ENCODE results near the gene MAPK8. TPM values are rescaled to one million over a fixed set of nuclear protein-coding genes. Genes with fewer than 3 reads are reported as not detected.
"Not testable (repeated sequence)": the region's sequence is repeated elsewhere in the genome, so short reads cannot be mapped to it uniquely, and the experiment has no call there.

The MAPK8 gene
- total RNA-seq, 3 donors from 2014 or later, result 31.5 to 34.5 (median 33.7) TPM

DNA sequence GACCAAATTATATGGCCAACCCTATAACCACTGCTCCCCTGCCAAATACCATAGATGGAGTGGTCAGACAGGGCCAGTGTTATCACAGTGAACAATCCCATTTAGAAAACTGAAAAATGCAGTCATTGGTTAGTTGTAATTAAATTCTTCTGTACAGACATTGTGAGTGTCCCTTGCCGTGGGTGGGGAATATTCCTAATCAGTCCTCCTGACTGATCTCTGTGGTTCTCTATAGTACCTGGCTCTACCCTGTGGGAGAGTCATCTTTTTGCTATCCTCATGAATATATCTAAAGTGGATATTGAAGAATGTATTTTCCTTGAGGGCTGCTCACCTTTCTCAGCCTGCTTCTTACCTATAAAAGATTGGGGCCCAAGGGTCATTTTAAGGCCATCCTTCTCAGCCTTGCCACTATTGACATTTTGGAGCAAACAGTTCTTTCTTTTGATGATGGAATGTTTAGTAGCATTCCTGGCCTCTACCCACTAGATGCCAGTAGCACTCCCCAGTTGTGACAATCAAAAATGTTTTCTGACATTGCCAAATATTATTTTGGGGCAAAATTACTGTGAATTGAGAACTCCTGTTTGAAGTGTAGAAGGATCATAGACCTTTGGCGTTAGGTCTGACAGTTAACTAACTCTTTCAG lies 110.2 kb downstream of the MAPK8 start:
- no peak for DNase-seq
- peaks cover 30% of the 10 kb centered on the region for H3K36me3 Mint-ChIP-seq (ENCODE audit: insufficient read depth)
- peaks cover 5% of the 10 kb centered on the region for H3K9me3 Mint-ChIP-seq
- H3K4me1 Mint-ChIP-seq (ENCODE audit: low read depth), result no peaks in the 10 kb centered on the region
- H3K27me3 Mint-ChIP-seq (ENCODE audit: low read depth), result no peaks in the 10 kb centered on the region
- no peak for ATAC-seq
- no peak overlapping the region for H3K4me3 Mint-ChIP-seq

DNA sequence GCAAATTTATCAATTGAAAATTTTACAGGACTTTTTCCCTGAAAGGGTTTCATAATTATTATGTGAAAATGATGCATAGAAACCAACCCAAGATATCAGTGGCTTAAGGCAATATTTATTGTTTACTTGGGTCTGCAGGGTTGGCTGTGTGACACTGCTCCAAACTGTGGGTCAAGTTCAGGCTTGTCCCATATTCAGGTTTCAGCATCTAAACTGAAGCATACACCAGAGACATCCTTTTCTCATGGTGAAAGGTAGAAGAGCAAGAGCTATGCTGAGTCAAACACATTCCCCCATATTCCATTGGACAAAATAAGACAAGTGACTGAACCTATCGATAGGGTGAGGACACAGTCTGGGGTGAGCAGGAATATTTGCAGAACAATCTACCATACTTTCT lies 110.9 kb downstream of the MAPK8 start:
- ATAC-seq, result no peak
- peaks cover 5% of the 10 kb centered on the region for H3K9me3 Mint-ChIP-seq
- no peaks in the 10 kb centered on the region for H3K27me3 Mint-ChIP-seq (ENCODE audit: low read depth)
- no peak for DNase-seq
- peaks cover 26% of the 10 kb centered on the region for H3K36me3 Mint-ChIP-seq (ENCODE audit: insufficient read depth)
- H3K4me3 Mint-ChIP-seq, result no peak overlapping the region
- no peaks in the 10 kb centered on the region for H3K4me1 Mint-ChIP-seq (ENCODE audit: low read depth)

DNA sequence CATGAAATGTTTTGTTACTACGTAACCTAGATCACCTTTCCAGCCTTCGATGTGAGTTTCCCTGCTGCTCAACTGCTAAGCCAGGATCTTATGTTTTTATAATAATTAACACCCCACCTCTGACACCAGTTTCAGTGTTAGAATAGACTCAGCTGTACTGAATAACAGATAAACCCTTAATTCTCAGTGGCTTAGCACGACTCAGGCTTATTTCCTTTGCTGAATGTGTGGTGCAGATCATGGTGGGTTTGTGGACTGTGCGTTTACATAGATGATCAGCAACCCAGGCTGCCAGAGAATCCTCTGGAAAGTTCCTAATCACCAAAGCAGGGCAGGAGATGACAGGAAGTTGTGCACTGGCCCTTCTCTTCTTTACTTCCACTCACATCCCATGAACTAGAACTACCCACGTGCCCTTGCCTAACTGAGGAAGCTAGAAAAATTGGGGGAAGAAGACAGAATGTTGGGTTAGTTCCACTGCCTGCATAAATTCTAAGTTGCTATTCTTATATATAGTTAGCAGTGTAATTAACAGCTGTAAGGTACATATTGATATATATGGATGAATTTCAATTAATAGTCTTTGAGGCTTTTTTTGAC lies 111.8 kb downstream of the MAPK8 start:
- H3K9me3 Mint-ChIP-seq, result no peaks in the 10 kb centered on the region
- H3K36me3 Mint-ChIP-seq (ENCODE audit: insufficient read depth), result peaks cover 20% of the 10 kb centered on the region
- H3K4me3 Mint-ChIP-seq, result no peak overlapping the region
- DNase-seq, result no peak
- no peaks in the 10 kb centered on the region for H3K4me1 Mint-ChIP-seq (ENCODE audit: low read depth)
- H3K27me3 Mint-ChIP-seq (ENCODE audit: low read depth), result no peaks in the 10 kb centered on the region
- ATAC-seq, result no peak

DNA sequence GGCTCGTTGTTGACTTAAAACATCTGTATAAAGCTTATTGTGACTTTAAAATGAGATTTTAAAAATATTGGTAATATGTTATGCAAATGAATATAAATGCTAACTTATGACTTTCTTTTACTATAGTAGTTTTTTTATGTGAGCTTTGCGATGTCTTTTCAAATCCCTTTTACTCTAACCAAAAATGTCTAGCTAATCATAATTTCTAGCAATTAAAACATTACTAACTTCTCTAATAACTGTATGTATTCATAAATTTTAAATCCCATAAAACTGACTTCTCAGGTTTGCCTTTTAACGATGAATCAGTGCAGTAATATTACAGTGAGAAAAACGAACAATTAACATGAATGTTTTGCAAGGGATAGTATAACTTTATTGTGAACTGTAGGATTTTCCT lies 113.2 kb downstream of the MAPK8 start:
- H3K4me1 Mint-ChIP-seq (ENCODE audit: low read depth), result no peaks in the 10 kb centered on the region
- peaks cover 16% of the 10 kb centered on the region for H3K36me3 Mint-ChIP-seq (ENCODE audit: insufficient read depth)
- no peak overlapping the region for H3K4me3 Mint-ChIP-seq
- no peak for DNase-seq
- no peak for ATAC-seq
- H3K9me3 Mint-ChIP-seq, result no peaks in the 10 kb centered on the region
- H3K27me3 Mint-ChIP-seq (ENCODE audit: low read depth), result no peaks in the 10 kb centered on the region

DNA sequence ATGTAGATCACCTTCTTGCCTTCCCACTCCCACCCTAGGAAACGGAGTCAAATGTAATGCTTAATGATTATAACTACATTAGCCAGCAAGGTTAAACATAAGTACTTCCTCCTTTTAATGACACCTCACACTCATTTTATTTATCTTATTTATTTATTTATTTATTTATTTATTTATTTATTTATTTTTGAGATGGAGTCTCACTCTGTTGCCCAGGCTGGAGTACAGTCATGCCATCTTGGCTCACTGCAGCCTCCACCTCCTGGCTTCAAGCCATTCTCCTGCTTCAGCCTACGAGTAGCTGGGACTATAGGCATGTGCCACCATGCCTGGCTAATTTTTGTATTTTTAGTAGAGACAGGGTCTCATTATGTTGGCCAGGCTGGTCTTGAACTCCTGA lies 115.4 kb downstream of the MAPK8 start:
- H3K27me3 Mint-ChIP-seq (ENCODE audit: low read depth); H3K4me3 Mint-ChIP-seq; ATAC-seq; DNase-seq; H3K4me1 Mint-ChIP-seq (ENCODE audit: low read depth); H3K9me3 Mint-ChIP-seq: not testable (repeated sequence)
- peaks cover 15% of the 10 kb centered on the region for H3K36me3 Mint-ChIP-seq (ENCODE audit: insufficient read depth)

DNA sequence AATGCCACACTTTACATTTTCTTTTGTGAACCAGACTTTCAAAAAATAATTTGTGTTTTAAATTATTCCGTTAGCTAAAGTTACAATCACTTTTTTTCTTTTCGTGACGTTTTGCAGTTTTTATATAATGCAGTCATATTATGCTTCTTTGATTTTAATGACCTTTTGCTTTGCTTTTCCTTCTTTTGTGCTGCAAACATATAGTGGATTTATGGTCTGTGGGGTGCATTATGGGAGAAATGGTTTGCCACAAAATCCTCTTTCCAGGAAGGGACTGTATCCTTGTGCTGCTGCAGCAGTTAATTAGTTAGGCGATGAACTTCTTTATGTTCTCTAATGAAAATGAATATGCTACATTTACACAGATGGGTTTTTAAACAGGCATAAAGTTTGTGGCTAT lies 117.4 kb downstream of the MAPK8 start:
- Mint-ChIP-seq H3K9me3 (no peaks in the 10 kb centered on the region), H3K27me3 (ENCODE audit: low read depth) (no peaks in the 10 kb centered on the region), H3K4me3 (no peak overlapping the region), H3K36me3 (ENCODE audit: insufficient read depth) (peaks cover 23% of the 10 kb centered on the region), H3K4me1 (ENCODE audit: low read depth) (no peaks in the 10 kb centered on the region)
- ATAC-seq, result no peak
- no peak for DNase-seq

DNA sequence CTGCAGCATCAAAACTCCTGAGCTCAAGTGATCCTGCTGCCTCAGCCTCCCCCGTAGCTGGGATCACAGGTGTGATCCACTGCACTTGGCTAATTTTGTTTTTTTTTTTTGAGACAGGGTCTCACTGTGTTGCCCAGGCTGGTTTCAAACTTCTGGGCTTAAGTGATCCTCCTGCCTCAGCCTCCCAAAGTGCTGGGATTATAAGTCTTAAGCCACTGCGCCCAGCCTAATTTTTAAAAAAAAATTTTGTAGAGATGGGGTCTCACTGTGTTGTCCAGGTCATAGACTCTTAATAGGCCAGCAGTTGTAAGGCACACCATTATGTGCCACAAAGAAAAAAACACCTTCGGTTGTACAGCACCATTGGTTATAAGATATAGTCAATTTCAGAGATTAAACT lies 122.4 kb downstream of the MAPK8 start:
- Mint-ChIP-seq H3K9me3 (no peaks in the 10 kb centered on the region), H3K4me1 (ENCODE audit: low read depth) (no peaks in the 10 kb centered on the region), H3K36me3 (ENCODE audit: insufficient read depth) (peaks cover 37% of the 10 kb centered on the region), H3K4me3 (no peak overlapping the region), H3K27me3 (ENCODE audit: low read depth) (no peaks in the 10 kb centered on the region)
- ATAC-seq (no peak), DNase-seq (no peak)

DNA sequence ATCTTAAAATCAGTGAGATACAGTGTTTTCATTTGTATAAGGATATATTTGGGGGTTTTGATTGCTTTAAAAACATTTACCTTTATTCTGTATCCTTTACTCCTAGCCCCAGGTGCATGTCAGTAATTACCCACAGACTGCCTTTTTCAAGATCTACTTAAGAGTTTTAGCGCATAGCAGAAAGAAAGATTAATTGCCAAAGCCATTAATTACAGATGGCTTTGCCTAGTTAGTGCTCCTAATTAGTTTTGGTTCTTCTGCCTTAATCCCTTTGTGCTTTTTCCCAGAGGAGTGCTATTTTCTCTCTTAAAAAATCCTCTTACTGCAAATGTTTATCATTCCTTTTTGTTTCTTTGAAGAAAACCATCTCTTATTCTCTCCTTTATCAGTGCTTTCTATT lies 122.8 kb downstream of the MAPK8 start:
- Mint-ChIP-seq H3K4me1 (ENCODE audit: low read depth) (no peaks in the 10 kb centered on the region), H3K4me3 (no peak overlapping the region), H3K27me3 (ENCODE audit: low read depth) (no peaks in the 10 kb centered on the region), H3K36me3 (ENCODE audit: insufficient read depth) (peaks cover 37% of the 10 kb centered on the region), H3K9me3 (no peaks in the 10 kb centered on the region)
- no peak for DNase-seq
- ATAC-seq, result no peak

DNA sequence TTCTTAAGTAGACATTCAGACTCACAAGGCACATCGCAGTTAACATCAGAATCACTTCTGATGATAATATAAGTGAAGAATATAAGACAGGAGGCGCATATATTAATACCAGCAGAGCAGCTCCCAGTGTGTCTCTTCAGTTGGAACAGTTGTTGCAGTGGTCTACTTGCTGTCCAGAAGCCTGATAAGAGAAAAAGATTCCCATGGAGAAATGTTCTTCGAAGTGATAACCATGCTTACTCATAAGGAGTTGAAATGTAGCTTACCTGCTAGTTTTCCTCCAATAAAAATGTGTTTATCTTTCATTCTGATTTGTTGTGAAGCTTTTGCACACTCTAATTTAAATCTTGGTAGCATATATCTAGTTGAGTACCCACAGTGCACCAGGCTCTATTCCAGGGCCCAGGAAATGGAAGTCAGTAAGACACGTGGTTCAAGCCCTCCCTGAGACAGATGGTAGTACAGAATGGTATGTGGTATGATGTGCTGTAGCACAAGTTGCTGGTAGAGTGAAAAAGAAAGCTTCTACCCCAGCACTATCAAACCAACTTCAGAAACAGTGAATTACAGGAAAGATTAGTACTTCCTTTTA lies 124.0 kb downstream of the MAPK8 start:
- Mint-ChIP-seq H3K4me3 (no peak overlapping the region), H3K36me3 (ENCODE audit: insufficient read depth) (peaks cover 37% of the 10 kb centered on the region), H3K27me3 (ENCODE audit: low read depth) (no peaks in the 10 kb centered on the region), H3K4me1 (ENCODE audit: low read depth) (no peaks in the 10 kb centered on the region), H3K9me3 (no peaks in the 10 kb centered on the region)
- no peak for DNase-seq
- no peak for ATAC-seq

DNA sequence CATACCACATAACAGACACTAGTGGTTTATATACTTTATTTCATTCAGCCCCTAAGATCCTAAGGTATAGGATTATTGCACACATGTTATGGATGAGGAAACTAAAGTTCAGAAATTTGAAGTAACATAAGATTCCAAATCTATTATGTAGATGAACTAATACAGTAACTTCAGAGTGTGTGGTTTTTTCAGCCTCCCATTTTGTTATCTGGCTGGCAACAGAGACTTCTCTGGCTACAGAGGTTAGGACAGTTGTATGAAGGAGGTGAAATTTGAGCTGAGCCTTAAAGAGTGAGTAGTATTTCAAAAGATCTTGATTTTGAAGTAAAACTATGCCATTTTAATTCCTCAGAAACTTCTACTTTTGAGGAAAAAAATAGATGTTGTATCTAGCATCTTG lies 125.4 kb downstream of the MAPK8 start:
- Mint-ChIP-seq H3K27me3 (ENCODE audit: low read depth) (no peaks in the 10 kb centered on the region), H3K9me3 (no peaks in the 10 kb centered on the region), H3K36me3 (ENCODE audit: insufficient read depth) (peaks cover 37% of the 10 kb centered on the region), H3K4me1 (ENCODE audit: low read depth) (no peaks in the 10 kb centered on the region), H3K4me3 (no peak overlapping the region)
- ATAC-seq (no peak), DNase-seq (no peak)

DNA sequence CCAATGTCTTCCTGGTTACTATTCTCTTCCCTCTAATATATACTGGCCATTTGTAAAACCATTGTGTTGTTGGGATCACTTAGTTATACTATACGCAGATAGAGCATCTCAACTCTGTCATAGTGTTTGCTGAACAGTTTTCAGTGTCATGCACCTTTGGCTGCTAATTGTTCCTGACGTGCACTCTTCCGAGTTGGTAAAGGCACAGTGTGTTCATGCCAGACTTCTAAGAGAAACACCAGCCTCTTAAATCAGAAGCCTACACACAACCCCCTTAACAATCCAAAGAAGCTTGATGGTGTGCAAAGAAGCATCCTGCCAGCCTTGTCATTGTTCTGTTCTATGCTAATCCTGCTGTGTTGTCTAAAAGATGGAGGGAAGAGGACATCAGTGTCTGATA lies 131.1 kb downstream of the MAPK8 start:
- no peaks in the 10 kb centered on the region for H3K9me3 Mint-ChIP-seq
- no peak for ATAC-seq
- no peaks in the 10 kb centered on the region for H3K27me3 Mint-ChIP-seq (ENCODE audit: low read depth)
- peaks cover 13% of the 10 kb centered on the region for H3K36me3 Mint-ChIP-seq (ENCODE audit: insufficient read depth)
- DNase-seq, result no peak
- H3K4me1 Mint-ChIP-seq (ENCODE audit: low read depth), result no peaks in the 10 kb centered on the region
- H3K4me3 Mint-ChIP-seq, result no peak overlapping the region

DNA sequence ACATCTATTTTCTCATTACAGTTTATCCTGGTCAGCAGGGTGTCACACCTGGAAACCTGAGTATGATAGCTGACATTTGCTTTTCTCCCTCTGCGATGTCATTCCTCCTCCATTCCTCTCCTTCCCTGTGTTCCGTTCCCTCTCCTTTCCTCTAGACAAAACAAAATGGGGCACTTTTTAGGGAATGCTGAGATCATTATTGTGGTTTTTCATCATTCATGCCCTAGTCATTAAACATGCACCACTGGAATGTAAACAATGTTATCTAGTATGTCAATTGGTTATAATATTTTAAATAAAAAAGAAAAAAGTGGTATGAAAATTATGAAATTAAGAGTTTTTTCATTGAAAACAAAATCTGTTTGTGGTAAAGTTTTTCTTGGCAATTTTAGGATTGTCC lies 132.6 kb downstream of the MAPK8 start:
- Mint-ChIP-seq H3K27me3 (ENCODE audit: low read depth) (no peaks in the 10 kb centered on the region), H3K9me3 (no peaks in the 10 kb centered on the region), H3K4me3 (no peak overlapping the region), H3K4me1 (ENCODE audit: low read depth) (no peaks in the 10 kb centered on the region), H3K36me3 (ENCODE audit: insufficient read depth) (peaks cover 7% of the 10 kb centered on the region)
- DNase-seq, result no peak
- no peak for ATAC-seq

DNA sequence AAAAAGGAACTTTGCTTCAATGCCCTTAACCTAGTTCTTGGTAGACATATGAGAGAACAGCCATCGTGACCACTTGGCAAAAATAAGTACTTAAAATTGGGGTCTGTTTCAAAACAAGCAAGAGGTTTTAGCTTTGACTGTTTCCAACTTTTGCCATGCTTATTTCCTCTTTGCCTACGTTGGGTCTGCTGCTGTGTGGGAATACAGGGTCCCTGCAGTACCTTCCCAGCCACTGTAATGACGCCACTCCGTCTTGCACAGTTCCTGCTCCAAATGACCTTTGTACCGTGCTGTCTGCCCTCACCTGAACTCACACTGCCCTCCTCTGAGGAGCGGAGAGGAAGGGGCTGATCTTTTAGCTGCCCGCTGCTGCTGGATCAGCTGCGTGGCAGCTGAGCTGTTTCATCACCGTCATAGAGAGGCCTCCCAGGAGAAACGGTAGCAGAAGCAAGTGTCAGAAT lies 133.1 kb downstream of the MAPK8 start:
- Mint-ChIP-seq H3K36me3 (ENCODE audit: insufficient read depth) (peaks cover 7% of the 10 kb centered on the region), H3K4me1 (ENCODE audit: low read depth) (no peaks in the 10 kb centered on the region), H3K27me3 (ENCODE audit: low read depth) (no peaks in the 10 kb centered on the region), H3K9me3 (no peaks in the 10 kb centered on the region), H3K4me3 (no peak overlapping the region)
- ATAC-seq (no peak), DNase-seq (no peak)

DNA sequence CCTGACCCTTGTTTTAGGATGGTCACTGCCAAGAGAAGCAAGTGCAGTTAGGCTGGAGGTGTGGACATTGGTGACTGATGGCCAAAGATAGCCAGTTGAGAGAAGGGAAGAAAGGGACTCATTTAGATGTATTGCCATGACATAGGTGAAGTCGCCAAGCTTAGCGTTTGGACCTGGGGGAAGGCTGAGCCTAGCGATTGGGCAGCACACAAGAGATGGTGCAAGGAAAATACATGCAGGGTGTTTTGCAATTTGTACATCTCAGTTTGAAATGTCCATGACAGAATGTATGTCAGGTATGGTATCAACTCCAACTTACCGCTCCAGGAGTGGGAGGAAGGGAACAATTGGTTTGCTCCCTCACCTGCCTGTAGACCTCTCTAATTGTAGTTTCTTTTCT lies 134.3 kb downstream of the MAPK8 start:
- Mint-ChIP-seq H3K4me3 (no peak overlapping the region), H3K9me3 (no peaks in the 10 kb centered on the region), H3K27me3 (ENCODE audit: low read depth) (no peaks in the 10 kb centered on the region), H3K4me1 (ENCODE audit: low read depth) (no peaks in the 10 kb centered on the region), H3K36me3 (ENCODE audit: insufficient read depth) (peaks cover 5% of the 10 kb centered on the region)
- ATAC-seq (no peak), DNase-seq (no peak)

DNA sequence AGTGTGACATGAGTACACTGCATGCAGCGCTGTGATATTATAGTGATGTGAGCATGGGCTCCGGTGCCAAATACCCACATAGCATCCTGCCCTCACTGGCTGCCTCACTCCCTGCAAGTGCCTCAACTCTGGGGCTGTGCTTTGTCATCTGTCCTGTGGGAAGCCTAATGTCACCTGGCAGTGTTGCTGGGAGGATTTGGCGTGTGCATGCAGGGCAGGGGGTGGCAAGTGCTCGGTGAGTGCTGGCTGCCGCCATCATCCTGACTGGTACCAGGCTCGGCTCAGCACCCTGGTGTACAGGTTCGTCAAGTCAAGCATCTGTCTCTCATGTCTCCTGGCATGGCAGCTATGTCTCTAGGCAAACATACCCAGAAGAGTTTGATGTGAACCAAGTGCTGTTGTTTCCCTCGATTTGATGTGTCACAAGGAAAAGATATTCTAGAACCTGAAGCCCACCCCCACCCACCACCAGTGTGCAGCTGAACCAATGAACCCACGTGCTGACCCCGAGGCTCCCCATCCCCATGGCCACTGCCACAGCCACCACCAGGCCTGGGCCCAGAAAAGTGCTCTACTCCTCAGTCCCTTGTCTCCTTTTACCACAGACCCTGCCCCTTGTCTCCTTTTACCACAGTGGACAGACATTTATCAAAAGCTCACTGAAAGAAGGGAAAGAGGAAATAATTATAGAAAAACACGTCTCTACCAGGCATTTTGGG lies 135.8 kb downstream of the MAPK8 start:
- Mint-ChIP-seq H3K27me3 (ENCODE audit: low read depth) (no peaks in the 10 kb centered on the region), H3K36me3 (ENCODE audit: insufficient read depth) (peaks cover 3% of the 10 kb centered on the region), H3K4me3 (no peak overlapping the region), H3K9me3 (no peaks in the 10 kb centered on the region), H3K4me1 (ENCODE audit: low read depth) (no peaks in the 10 kb centered on the region)
- no peak for DNase-seq
- no peak for ATAC-seq

Data from activated T-cell treated with anti-CD3 and anti-CD28 coated beads, Interleukin-2, amount 50 U/mL, for 4 hours (primary cell).